Measurements from ENCODE around the gene MRPL14. TPM values are rescaled to one million over a fixed set of nuclear protein-coding genes. Genes with fewer than 3 reads are reported as not detected.

Gene MRPL14
- total RNA-seq = 34.6 TPM

- DNase-seq = peak; percentile 78
Observed at GRCh38 chr6:44127186-44128019, at the start of gene MRPL14, which contains the start of gene TMEM63B. Gene MRPL14, minus strand, starts transcription at chr6:44127452. Its CDS starts 10,841 bp downstream, at chr6:44116611. Gene TMEM63B, plus strand, starts transcription at chr6:44127554. Its CDS starts 7,031 bp downstream, at chr6:44134585.

DNA sequence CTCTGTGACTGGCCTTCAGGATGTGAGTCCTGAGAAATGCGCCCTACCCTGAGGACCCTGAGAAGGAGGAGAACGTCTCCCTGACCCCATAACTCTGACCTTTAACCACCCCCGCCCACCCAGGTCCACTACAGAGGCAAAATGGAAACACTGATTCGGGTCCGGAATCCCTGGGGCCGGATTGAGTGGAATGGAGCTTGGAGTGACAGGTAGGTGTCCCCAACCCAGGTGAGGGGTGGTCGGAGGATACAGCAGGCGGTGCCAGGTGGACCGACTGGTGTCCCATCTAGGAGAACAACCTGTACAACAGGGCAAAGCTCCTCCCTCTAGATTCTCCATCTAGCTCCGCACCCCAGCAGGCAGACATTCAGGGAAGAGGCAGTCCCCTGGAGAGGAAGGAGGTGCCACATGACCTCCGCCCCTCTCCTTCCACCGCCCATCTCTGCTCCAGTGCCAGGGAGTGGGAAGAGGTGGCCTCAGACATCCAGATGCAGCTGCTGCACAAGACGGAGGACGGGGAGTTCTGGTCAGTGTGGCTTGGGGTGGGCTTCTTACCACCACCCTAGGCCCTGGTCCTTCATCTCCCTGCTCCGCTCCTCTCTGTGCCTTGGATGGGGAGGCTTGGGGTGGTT is 49.0 kb upstream of the MRPL14 start:
- DNase-seq = no peak

- peak; percentile 59 for DNase-seq
Observed at GRCh38 chr6:44172731-44173500, 45.7 kb upstream of the MRPL14 start.

- DNase-seq = no peak
Observed at GRCh38 chr6:44171899-44172546, 44.8 kb upstream of the MRPL14 start.

DNA sequence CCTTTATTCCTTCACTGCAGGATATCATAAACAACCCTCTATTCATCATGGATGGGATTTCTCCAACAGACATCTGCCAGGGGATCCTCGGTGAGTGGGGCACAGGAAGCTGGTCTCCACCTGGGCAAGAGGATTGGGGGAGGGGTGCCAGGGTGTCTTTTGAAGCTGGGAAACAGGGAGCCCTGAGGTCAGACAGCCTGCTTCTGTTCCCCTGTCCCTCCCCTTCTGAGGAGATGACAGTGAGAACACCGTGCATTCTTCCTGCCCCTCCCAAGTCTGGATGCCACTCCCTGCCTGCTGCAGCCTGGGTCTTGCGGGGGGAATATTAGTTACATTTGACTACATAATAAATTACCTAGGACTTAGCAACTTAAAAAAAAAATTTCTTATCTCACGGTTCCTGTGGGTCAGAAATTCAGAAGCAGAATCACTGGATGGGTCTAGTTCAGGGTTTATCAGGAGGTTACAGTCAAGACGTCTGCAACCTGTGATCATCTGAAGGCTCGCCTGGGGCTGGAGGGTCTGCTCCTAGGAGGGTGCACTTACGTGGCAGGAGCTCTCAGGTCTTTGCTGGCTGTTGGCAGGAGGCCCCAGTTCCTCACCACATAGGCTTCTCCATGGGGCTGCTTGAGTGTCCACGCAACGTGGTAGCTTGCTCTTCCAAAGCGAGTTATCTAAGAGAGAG is 42.8 kb upstream of the MRPL14 start:
- no peak for DNase-seq

- DNase-seq = no peak
Observed at GRCh38 chr6:44169154-44169553, 41.9 kb upstream of the MRPL14 start.

DNA sequence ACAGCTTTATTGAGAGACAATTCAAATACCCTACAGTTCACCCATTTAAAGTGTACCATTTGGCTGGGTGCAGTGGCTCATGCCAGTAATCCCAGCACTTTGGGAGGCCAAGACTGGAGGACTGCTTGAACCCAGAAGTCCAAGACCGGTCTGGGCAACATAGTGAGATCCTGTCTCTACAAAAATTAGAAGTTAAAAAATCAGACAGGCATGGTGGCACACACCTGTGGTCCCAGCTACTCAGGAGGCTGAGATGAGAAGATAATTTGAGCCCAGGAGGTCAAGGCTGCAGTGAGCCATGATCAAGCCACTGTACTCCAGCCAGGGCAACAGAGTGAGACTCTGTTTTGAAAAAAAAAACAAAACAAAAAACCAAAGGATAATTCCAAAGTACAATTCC is 40.3 kb upstream of the MRPL14 start:
- no peak for DNase-seq

DNA sequence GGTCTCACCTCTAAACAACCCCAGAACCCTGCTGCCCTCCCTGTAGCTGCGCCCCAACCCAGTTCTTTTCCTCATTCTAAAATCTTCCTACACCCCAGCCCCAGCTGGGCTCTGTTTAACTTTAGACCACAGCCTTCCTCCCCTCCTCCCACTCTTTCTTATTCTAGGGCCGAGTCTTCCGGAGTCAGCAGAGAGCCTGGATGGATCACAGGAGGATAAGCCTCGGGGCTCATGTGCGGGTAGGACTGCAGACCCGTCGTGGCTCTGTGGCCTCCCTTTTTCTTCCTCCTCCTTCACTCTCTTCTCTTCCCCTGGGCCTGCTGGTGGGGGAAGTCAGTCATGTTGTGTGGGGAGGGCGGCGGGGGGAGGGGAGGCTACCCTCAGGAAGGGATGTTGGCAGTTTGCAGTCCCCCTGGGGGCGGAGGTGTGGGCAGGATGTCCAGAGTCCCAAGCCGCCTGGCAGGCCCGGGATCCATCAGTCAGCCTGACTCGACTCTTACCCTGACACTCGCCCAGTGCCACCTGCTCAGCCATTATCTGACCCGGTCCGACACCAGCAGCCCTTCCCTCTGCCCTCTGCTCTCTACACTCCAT is 39.4 kb upstream of the MRPL14 start:
- DNase-seq = no peak

- DNase-seq = no peak
Observed at GRCh38 chr6:44166116-44166515, 38.9 kb upstream of the MRPL14 start.

DNA sequence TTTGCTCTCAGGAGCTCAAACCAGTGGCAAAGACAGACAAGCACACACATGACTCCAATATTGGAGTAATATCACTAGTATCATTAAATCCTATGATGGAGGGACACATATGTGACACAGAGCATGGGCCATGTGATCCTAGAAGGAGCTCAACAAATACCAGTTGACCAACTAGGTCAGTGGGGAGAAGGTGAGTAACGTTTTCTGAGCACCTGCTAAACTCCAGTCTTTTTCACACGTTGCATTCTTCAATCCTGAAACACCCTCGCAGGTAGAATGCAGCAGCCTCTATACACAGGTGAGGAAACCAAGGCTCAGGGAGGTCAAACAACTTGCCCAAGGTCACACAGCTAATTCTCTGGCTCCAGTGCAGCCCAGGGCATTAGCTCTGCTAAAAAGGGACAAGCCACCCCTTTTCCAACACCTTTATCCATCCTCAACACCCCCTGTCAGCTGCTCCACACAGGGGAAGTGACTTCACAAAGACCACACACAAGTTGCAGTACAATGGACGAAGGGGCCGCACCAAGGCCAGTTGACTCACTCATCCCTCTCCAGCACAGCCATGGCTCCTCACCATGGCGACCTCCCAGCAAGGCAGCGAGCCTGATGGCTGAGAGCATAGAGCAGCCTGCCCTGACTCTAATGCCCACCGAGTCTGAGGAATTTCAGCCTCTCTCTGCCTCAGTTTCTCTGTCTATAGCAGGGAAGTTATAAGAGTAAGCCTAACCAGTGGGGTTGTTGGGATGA is 35.8 kb upstream of the MRPL14 start:
- DNase-seq = no peak

DNA sequence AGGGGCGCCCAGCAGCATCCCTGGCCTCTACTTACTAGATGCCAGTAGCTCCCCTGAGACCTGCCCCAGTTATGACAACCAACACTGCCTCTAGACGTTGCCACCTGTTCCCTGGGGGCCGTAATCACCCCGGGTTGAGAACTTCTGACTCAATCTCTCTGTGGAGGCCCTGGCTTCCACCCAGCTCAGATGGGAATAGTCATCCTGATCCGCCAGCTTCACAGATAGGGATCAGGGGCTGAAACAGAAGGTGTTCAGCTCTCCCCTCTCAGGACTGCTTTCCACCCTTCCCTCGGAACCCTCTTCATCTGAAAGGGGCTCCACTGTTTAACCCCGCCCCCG is 34.7 kb upstream of the MRPL14 start:
- DNase-seq = no peak

- DNase-seq = no peak
Observed at GRCh38 chr6:44158770-44159228, 31.5 kb upstream of the MRPL14 start, which contains the start of gene CAPN11. Gene CAPN11, plus strand, starts transcription at chr6:44158820. Its CDS starts 29 bp downstream, at chr6:44158849.

DNA sequence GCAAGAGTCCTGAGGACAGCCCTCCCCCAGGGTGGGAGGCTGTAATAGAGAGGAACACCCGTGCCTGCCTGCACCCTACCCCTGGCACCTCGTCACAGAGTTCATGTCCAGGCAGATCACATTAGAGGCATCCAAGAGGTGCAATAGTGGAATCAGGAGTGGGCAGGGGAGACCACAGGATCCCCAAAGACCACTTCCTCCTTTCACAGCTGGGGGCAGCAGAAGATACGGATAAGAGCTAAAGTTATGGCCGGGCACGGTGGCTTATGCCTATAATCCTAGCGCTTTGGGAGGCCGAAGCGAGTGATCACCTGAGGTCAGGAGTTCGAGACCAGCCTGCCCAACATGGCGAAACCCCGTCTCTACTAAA is 29.9 kb upstream of the MRPL14 start:
- no peak for DNase-seq

GRCh38 chr6:44156494-44157151 is 29.4 kb upstream of the MRPL14 start:
- DNase-seq = no peak

- no peak for DNase-seq
Observed at GRCh38 chr6:44154067-44154466, 26.8 kb upstream of the MRPL14 start.

DNA sequence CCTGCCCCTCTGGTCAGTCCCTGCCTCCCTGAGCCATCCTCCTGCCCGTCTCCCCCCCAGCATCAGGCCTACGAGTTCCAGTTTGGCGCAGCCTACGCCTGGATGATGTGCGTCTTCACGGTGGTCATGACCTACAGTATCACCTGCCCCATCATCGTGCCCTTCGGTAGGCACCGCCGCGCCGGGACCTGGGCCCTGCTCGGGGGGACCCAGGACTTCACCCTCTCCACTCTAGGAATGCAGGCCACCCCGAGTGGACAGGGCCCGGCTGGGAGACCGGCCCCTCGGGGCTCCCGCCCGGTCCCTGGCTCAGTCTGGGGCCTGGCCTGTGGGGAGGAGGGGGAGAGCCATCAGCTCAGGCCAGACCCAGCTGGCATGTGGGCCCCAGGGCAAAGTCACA is 25.3 kb upstream of the MRPL14 start:
- no peak for DNase-seq

GRCh38 chr6:44152109-44152461 is 24.8 kb upstream of the MRPL14 start:
- no peak for DNase-seq

DNA sequence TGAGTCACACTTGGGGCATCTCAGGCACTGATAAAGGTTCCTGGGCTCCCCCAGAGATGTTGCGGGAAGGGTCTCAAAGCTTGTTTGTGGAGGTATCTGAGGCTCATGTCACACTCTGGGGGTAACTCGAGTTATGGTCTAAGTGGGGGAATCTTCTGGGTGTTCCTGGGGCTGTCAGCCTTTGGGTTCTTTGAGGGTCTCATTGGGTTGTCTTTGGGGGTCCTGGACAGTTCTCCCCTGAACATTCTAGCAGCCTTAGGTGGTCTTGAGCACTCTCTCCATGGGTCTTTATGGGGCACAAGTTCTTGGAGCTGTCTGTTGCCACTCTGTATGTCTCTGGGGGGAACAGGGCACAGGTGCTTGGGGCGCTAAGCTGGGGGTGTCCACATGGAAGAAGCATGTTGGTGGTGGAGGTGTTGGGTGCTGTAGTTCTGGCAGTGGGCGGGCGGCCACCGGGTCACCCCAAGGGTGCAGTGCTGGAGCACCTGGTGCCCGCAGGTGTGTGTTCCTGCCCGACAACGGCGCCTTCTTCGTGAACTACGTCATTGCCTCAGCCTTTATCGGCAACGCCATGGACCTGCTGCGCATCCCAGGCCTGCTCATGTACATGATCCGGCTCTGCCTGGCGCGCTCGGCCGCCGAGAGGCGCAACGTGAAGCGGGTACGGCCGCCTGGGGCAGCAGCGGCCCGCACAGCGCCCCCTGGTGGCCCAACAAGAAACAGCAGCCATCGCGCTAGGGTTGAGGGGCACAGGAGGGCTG is 24.3 kb upstream of the MRPL14 start:
- peak; percentile 35 for DNase-seq

GRCh38 chr6:44150317-44150917 is 23.2 kb upstream of the MRPL14 start:
- no peak for DNase-seq
